ENCODE measurements around the gene DPYSL3. TPM values are rescaled to one million over a fixed set of nuclear protein-coding genes. Genes with fewer than 3 reads are reported as not detected.
A peak's percentile ranks its signal among the peaks of the same experiment; 100 is the strongest.

Gene DPYSL3
- polyA plus RNA-seq, 1 of the 3 experiments (the other 2 are of a cell fraction) = 123 TPM

DNA sequence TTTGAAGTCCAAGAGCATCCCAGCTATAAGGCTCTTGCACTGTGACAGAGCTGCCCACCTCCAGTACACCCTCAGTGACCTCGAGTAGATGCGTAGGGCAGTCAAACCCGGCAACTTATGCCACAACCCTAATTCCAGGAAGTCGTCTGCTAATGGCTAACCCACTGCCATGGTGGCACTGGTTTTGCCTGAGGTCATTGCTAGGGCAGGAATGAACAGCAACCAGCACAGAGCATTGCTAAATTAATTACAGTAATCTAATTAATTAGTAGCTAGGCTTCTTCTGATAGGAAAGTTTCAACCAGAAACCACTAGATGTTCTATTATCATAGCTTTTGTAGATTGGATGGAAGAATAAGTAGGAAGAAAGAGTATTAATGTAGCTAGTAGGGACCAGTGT lies 122.8 kb downstream of the DPYSL3 start:
- 50% methylated on average over 4 of the region's 4 CpGs for WGBS (ENCODE audit: low lambda C conversion rate)
- ChIA-PET CTCF (interaction anchor here (0.6 to 2.8 kb wide), 9 partner anchors 8 to 884 kb away, joined by 3 to 14 read pairs (median 5); no protein-coding TSS in a partner anchor), POLR2A (no interaction called here)
- Histone ChIP-seq H3K27me3 (ENCODE audit: insufficient read depth) (no peaks in the 10 kb centered on the region), H3K27ac (ENCODE audit: low read depth in 2 of 2, low read length in 1 of 2) (peak overlapping the region; percentile 20 to 89; a peak in 3 of 4 replicates), H3K4me1 (ENCODE audit: control insufficient read depth in 1 of 2, insufficient read depth in 2 of 2, low read depth in 1 of 2, low read length in 1 of 2) (peaks cover 0 to 58% of the 10 kb centered on the region in 2 experiments; a peak in 2 of 4 replicates), H3K9ac (no peak overlapping the region), H3K4me2 (no peak overlapping the region), H2AFZ (ENCODE audit: low read depth) (no peak overlapping the region), H3K79me2 (ENCODE audit: insufficient read depth) (no peaks in the 10 kb centered on the region), H4K20me1 (ENCODE audit: insufficient read depth) (no peaks in the 10 kb centered on the region), H3K4me3 (ENCODE audit: low read depth in 2 of 2, low read length in 1 of 2) (no peak overlapping the region), H3K9me3 (no peaks in the 10 kb centered on the region), H3K9me2 (no peaks in the 10 kb centered on the region), H3F3A (replicated peaks; ENCODE audit: insufficient read depth) (no peaks in the 10 kb centered on the region), H3K36me3 (replicated peaks in 1 of 2; ENCODE audit: control insufficient read depth in 1 of 2, insufficient read depth in 2 of 2, low read length in 1 of 2) (peaks cover 14 to 27% of the 10 kb centered on the region in 2 experiments)
- peak; percentile 52 for DNase-seq
- TF ChIP-seq POLR2AphosphoS5 (IDR thresholded peaks at IDR 0.05; ENCODE audit: low read depth, low read length) (0 out of 2 replicates have a peak, but pooled peaks have one; percentile 0), GABPA (IDR thresholded peaks at IDR 0.05; ENCODE audit: low read depth) (no peak), RCOR1 (IDR thresholded peaks at IDR 0.05; ENCODE audit: low read length) (peak; percentile 84), EP300 (IDR thresholded peaks at IDR 0.05; ENCODE audit: borderline replicate concordance in 1 of 2, low read depth in 1 of 2, low read length in 1 of 2) (peak in 1 of 2 experiments; percentile 76; a peak in 1 of 4 replicates), CHD2 (IDR thresholded peaks at IDR 0.05; ENCODE audit: low read length, partially characterized antibody) (peak; percentile 63)

DNA sequence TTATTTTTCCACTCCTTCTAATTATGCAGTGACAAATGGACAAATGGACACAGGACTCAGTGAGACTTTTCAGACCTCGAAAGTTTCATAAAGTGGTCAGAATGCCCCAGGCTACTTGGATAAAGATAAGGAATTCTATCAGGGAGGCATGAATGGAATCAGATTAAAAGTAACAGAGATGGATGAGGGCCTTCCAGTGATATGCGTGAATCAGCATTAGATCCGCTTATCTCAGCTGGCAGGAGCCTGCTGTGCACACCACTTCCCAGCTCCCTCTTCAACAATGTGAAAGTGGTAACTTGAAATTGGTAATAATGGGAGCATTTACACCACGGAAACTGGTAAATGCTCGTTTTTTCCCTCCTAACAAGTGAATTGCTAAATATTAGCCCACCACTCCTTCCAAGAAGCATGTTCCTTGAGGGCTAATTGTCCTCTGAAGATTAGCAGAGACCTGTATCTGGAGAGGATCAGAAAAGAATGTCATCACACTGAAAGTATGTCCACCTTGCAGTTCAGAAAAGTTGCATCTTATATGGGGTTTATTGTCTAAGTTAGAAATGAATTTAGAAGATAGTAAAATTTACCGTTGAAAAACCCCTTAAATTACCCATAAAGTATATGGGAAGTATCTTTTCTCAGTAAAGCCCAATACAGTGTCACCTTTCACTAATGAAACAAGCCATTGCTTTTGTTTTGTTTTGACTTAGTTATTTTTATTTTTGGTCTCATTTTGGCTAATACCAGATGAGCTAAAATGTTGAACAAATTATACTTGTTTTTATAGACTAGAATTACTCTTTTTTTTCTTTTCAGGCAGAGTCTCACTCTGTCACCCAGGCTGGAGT lies 125.3 kb downstream of the DPYSL3 start:
- Histone ChIP-seq H3K79me2 (ENCODE audit: insufficient read depth) (no peaks in the 10 kb centered on the region), H3K27ac (ENCODE audit: low read depth in 2 of 2, low read length in 1 of 2) (peak overlapping the region in 1 of 2 experiments; percentile 53; a peak in 2 of 4 replicates), H3F3A (replicated peaks; ENCODE audit: insufficient read depth) (no peaks in the 10 kb centered on the region), H2AFZ (ENCODE audit: low read depth) (peak overlapping the region; percentile 21; the same call in 1 of the 2 replicates), H3K36me3 (replicated peaks in 1 of 2; ENCODE audit: control insufficient read depth in 1 of 2, insufficient read depth in 2 of 2, low read length in 1 of 2) (peaks cover 0 to 4% of the 10 kb centered on the region in 2 experiments), H3K4me1 (ENCODE audit: control insufficient read depth in 1 of 2, insufficient read depth in 2 of 2, low read depth in 1 of 2, low read length in 1 of 2) (peaks cover 0 to 50% of the 10 kb centered on the region in 2 experiments; a peak in 2 of 4 replicates), H3K9me2 (no peaks in the 10 kb centered on the region), H3K4me3 (ENCODE audit: low read depth in 2 of 2, low read length in 1 of 2) (no peak overlapping the region), H4K20me1 (ENCODE audit: insufficient read depth) (no peaks in the 10 kb centered on the region), H3K4me2 (no peak overlapping the region), H3K9ac (no peak overlapping the region), H3K9me3 (no peaks in the 10 kb centered on the region), H3K27me3 (ENCODE audit: insufficient read depth) (no peaks in the 10 kb centered on the region)
- TF ChIP-seq MXI1 (IDR thresholded peaks at IDR 0.05; ENCODE audit: low read depth, low read length) (0 out of 2 replicates have a peak, but pooled peaks have one; percentile 38), GABPA (IDR thresholded peaks at IDR 0.05; ENCODE audit: low read depth) (no peak), RCOR1 (IDR thresholded peaks at IDR 0.05; ENCODE audit: low read length) (peak; percentile 90), JUND (IDR thresholded peaks at IDR 0.05) (no peak), EP300 (IDR thresholded peaks at IDR 0.05; ENCODE audit: borderline replicate concordance in 1 of 2, low read depth in 1 of 2, low read length in 1 of 2) (peak in 1 of 2 experiments; percentile 81; a peak in 2 of 4 replicates), TCF12 (IDR thresholded peaks at IDR 0.05) (peak; percentile 49; the same call in 1 of the 2 replicates), GATA2 (CRISPR knock-in tag; IDR thresholded peaks at IDR 0.05) (peak; percentile 86), RFX5 (IDR thresholded peaks at IDR 0.05; ENCODE audit: low read length) (no peak)
- TF ChIP-seq, protein P1, sequence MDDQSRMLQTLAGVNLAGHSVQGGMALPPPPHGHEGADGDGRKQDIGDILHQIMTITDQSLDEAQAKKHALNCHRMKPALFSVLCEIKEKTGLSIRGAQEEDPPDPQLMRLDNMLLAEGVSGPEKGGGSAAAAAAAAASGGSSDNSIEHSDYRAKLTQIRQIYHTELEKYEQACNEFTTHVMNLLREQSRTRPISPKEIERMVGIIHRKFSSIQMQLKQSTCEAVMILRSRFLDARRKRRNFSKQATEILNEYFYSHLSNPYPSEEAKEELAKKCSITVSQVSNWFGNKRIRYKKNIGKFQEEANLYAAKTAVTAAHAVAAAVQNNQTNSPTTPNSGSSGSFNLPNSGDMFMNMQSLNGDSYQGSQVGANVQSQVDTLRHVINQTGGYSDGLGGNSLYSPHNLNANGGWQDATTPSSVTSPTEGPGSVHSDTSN (IDR thresholded peaks at IDR 0.05) = peak; percentile 50
- ChIA-PET CTCF (interaction anchor here (0.9 to 3.1 kb wide), 9 partner anchors 8 to 842 kb away, joined by 3 to 10 read pairs (median 3); no protein-coding TSS in a partner anchor), POLR2A (no interaction called here)
- WGBS (ENCODE audit: low lambda C conversion rate) = 32% methylated on average over 6 of the region's 6 CpGs
- DNase-seq = peak; percentile 42

Data from SK-N-SH (cell line).